ENCODE measurements around the gene ARHGAP44. TPM values are rescaled to one million over a fixed set of nuclear protein-coding genes. Genes with fewer than 3 reads are reported as not detected.

Gene ARHGAP44
- total RNA-seq, 1 donor = 1.3 TPM

DNA sequence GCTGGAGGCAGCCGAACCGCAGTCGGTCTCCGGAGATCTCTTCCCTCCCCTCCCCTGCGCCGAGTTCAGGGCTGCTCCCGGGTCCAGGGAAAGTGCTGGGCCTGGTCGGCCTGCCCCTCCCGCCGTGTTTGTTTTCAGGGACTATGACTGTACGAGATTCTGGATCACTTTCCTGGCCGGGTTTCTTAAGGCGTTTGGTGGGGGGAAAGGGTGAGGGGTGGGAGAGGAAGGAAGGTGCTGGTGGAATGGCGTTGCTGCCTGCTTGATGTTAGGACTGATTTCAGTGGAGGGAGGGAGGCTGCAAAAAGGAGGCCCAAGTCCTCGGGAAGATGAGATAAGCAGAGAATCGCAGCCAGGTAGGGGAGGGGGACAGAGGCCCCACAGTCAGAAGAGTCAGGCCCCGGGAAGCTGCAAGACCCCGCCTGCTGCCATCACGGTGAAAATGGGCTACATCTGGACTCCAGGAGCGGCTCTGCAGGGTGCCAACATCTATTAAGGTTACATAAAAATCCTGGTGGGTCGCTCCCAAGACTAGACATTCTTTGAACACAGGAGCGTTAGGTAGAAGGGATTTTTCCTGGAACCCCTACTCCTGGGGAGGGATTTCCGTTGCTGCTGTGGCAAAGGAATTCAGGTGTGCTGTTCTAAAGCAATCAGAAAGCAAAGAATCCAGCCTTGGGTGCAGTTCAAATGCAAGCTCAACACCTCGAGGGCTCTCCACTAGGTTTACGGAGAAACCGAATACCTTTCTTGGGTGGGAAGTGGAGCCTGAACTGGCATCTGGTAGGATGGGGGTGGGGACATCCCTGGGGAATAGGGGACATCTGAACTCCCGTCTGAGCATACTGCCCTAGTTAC lies 1.2 kb downstream of the ARHGAP44 start:
- H3K4me3 ChIP-seq (ENCODE audit: low read depth, low read length) = peak overlapping the region; percentile 62

GRCh38 chr17:12794919-12795532 lies 5.7 kb downstream of the ARHGAP44 start:
- no peak for DNase-seq (ENCODE audit: low read depth)
- H3K4me3 ChIP-seq (ENCODE audit: low read depth, low read length) = no peak overlapping the region
- no peak for TF ChIP-seq CTCF (IDR thresholded peaks at IDR 0.05; ENCODE audit: insufficient read depth, low read depth, low read length)

More for the DNA sequence above, 1.2 kb downstream of the ARHGAP44 start:
- DNase-seq (ENCODE audit: low read depth) = no peak
- no peak for TF ChIP-seq CTCF (IDR thresholded peaks at IDR 0.05; ENCODE audit: insufficient read depth, low read depth, low read length)

- DNase-seq (ENCODE audit: low read depth) = no peak
- TF ChIP-seq CTCF (IDR thresholded peaks at IDR 0.05; ENCODE audit: insufficient read depth, low read depth, low read length) = no peak
- no peak overlapping the region for H3K4me3 ChIP-seq (ENCODE audit: low read depth, low read length)
These were observed 11.6 kb downstream of the ARHGAP44 start for GRCh38 chr17:12800855-12801365.

DNA sequence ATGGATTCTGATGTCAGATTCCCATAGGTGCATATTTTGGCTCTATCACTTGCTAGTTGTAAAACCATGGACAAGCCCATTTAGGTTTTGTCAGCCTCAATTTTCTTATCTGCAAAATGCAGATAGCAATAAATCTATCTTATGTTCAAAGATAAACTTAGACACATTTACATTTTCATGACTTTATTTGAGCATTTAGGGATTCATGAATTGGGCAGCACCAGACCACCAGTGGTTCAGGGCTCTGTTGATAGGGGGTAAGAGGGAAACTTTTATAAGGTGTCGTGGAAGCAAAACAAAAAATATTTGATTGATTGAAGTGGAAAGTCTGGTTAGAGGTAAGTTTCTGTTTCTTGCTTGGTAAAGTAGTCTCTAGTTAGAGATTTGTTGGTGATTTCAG lies 17.3 kb downstream of the ARHGAP44 start:
- no peak for TF ChIP-seq CTCF (IDR thresholded peaks at IDR 0.05; ENCODE audit: insufficient read depth, low read depth, low read length)
- no peak overlapping the region for H3K4me3 ChIP-seq (ENCODE audit: low read depth, low read length)
- DNase-seq (ENCODE audit: low read depth) = no peak

- no peak for TF ChIP-seq CTCF (IDR thresholded peaks at IDR 0.05; ENCODE audit: insufficient read depth, low read depth, low read length)
- DNase-seq (ENCODE audit: low read depth) = no peak
- H3K4me3 ChIP-seq (ENCODE audit: low read depth, low read length) = no peak overlapping the region
These were observed 19.4 kb downstream of the ARHGAP44 start for GRCh38 chr17:12808723-12809122.

DNA sequence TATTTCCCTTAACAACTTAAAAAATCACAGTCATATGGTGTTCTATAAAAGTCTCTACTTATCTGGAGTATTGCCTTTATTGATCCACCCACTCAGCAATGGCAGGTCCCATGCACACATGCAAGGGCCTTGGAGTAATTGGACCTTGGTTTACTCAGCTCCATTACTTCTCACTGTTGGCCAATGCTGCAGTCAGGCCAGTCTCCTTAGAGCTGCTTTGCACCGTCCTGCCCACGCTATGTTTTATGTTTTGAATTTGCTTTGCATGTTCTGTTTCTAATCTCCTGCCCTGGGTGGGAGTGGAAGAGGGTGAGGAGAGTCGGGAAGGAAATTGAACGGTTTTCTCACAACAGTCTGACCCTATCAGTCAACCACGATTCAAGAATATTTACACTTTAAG lies 23.6 kb downstream of the ARHGAP44 start:
- no peak overlapping the region for H3K4me3 ChIP-seq (ENCODE audit: low read depth, low read length)
- DNase-seq (ENCODE audit: low read depth) = no peak
- no peak for TF ChIP-seq CTCF (IDR thresholded peaks at IDR 0.05; ENCODE audit: insufficient read depth, low read depth, low read length)
